ENCODE measurements around the gene CA4. TPM values are rescaled to one million over a fixed set of nuclear protein-coding genes. Genes with fewer than 3 reads are reported as not detected.
A peak's percentile ranks its signal among the peaks of the same experiment; 100 is the strongest.

CA4 gene
- total RNA-seq, 1 experiment from 2014 or later: 1.7 TPM

- Mint-ChIP-seq H3K4me3 (no peak overlapping the region), H3K27ac (peak overlapping the region in 1 of 3 experiments; percentile 66; a peak in 1 of 7 replicates), H3K36me3 (ENCODE audit: insufficient read depth in 1 of 3, low read depth in 3 of 3) (peaks cover 0 to 3% (median 0%) of the 10 kb centered on the region in 3 experiments; a peak in 3 of 7 replicates), H3K4me1 (peaks cover 19 to 23% of the 10 kb centered on the region in 2 experiments), H3K27me3 (ENCODE audit: low read depth) (no peaks in the 10 kb centered on the region; the same call in 1 of the 2 replicates), H3K9me3 (no peaks in the 10 kb centered on the region)
- no peaks in the 10 kb centered on the region for H3K27me3 ChIP-seq (ENCODE audit: insufficient read depth, low read length)
- H3K79me1 ChIP-seq (ENCODE audit: insufficient read depth, low read depth, low read length, poor library complexity, severe bottlenecking): no peaks in the 10 kb centered on the region
- H2AK5ac ChIP-seq (ENCODE audit: insufficient read length, low read length): no peak overlapping the region
- no peak overlapping the region for H2AFZ ChIP-seq (ENCODE audit: low read length)
- no peak overlapping the region for H3K18ac ChIP-seq (ENCODE audit: insufficient read length, low read depth, low read length)
- H4K20me1 ChIP-seq (ENCODE audit: control insufficient read depth, insufficient read depth, insufficient read length): no peaks in the 10 kb centered on the region
- H3K14ac ChIP-seq (ENCODE audit: insufficient read depth, low read length): no peak overlapping the region
- no peak overlapping the region for H3K4me2 ChIP-seq (ENCODE audit: insufficient read depth, insufficient read length, low read length)
- no peaks in the 10 kb centered on the region for H3K23me2 ChIP-seq (ENCODE audit: insufficient read length, low read depth, low read length, poor library complexity, severe bottlenecking)
- H3K9me3 ChIP-seq (ENCODE audit: control insufficient read depth, low read depth, low read length): no peaks in the 10 kb centered on the region
- peak; percentile 43 for DNase-seq
- WGBS (ENCODE audit: extremely low coverage, insufficient read length, low lambda C conversion rate): no CpG with 5 or more reads among the region's 8 CpGs
- no peak overlapping the region for H3K9ac ChIP-seq (ENCODE audit: extremely low read depth, insufficient read length, low read length)
- H3K23ac ChIP-seq (ENCODE audit: insufficient read length, low read depth, low read length): no peak overlapping the region
- H3T11ph ChIP-seq (ENCODE audit: low read length): no peak overlapping the region
- no peak overlapping the region for H3K56ac ChIP-seq (ENCODE audit: insufficient read length, low read depth, low read length)
- no peak overlapping the region for H2BK12ac ChIP-seq (ENCODE audit: insufficient read length, low read depth, low read length)
- H4K5ac ChIP-seq (ENCODE audit: insufficient read length, low read depth, low read length): no peak overlapping the region
- H3K4ac ChIP-seq (ENCODE audit: low read depth, low read length): no peak overlapping the region
- no peak overlapping the region for H2BK5ac ChIP-seq (ENCODE audit: insufficient read length, low read length)
- H4K8ac ChIP-seq (replicated peaks; ENCODE audit: insufficient read length, low read depth, low read length): no peak overlapping the region
- H3K4me1 ChIP-seq (ENCODE audit: insufficient read depth, low read length): no peaks in the 10 kb centered on the region
- TF ChIP-seq CTCF (conservative IDR thresholded peaks at IDR 0.05): no peak
- H2BK120ac ChIP-seq (ENCODE audit: low read depth, low read length, poor library complexity, severe bottlenecking): no peak overlapping the region
- no peaks in the 10 kb centered on the region for H3K79me2 ChIP-seq (ENCODE audit: insufficient read depth, low read length)
- H4K91ac ChIP-seq (ENCODE audit: insufficient read length, low read depth, low read length): no peak overlapping the region
- no peak overlapping the region for H2BK15ac ChIP-seq (ENCODE audit: low read depth, low read length)
- H2BK20ac ChIP-seq (ENCODE audit: low read depth, low read length, poor library complexity, severe bottlenecking): no peak overlapping the region
- H3K27ac ChIP-seq (ENCODE audit: insufficient read length, low read depth, low read length): no peak overlapping the region
These were observed 21.3 kb downstream of the CA4 start for GRCh38 chr17:60170835-60171752.
